NCI-H69 (cell line): ENCODE results near the gene SLC38A10.

ENCODE experiments used
- DNase-seq: peaks from one replicate; lab custom pipeline; 2025; lab: John Stamatoyannopoulos, UW

The SLC38A10 gene

GRCh38 chr17:81277946-81278693 is 17.0 kb downstream of the SLC38A10 start:
- DNase-seq, result no peak

GRCh38 chr17:81277421-81277820 is 17.7 kb downstream of the SLC38A10 start:
- no peak for DNase-seq

DNA sequence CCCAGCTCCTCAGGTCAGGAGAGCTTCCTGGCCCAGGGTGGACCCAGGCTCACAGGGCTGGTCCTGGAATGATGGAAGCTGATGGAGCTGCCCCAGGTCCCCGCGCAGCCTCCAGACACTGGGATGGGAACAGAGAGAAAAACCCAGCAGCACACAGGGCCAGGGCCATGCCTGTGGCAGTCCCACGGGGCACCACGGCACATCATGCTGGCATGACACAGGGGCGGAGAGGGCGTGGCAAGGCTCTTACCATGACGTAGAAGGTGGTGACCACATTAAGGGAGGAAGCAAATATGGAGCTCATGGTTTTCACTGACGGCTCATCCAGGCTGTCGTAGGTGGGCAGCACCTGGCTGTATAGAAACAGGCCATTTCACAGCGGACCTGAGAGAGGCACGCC is 18.3 kb downstream of the SLC38A10 start:
- no peak for DNase-seq

DNA sequence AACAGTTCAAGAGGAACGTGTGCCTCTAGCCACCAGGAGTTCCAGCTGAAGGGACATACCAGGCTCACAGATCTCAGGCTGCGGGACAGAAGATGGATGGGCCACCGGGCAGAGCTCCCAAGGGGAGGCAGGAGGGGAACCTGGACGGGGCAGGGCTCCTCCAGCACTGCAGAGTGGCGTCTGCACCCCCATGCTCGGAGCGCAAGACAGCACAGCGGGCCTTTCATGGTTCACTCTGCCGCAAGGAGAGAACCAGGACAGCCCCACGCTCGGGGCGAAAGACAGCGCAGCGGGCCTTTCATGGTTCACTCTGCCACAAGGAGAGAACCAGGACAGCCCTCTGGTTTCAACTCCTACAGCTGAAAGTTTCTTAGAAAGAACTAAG is 20.6 kb downstream of the SLC38A10 start:
- no peak for DNase-seq

DNA sequence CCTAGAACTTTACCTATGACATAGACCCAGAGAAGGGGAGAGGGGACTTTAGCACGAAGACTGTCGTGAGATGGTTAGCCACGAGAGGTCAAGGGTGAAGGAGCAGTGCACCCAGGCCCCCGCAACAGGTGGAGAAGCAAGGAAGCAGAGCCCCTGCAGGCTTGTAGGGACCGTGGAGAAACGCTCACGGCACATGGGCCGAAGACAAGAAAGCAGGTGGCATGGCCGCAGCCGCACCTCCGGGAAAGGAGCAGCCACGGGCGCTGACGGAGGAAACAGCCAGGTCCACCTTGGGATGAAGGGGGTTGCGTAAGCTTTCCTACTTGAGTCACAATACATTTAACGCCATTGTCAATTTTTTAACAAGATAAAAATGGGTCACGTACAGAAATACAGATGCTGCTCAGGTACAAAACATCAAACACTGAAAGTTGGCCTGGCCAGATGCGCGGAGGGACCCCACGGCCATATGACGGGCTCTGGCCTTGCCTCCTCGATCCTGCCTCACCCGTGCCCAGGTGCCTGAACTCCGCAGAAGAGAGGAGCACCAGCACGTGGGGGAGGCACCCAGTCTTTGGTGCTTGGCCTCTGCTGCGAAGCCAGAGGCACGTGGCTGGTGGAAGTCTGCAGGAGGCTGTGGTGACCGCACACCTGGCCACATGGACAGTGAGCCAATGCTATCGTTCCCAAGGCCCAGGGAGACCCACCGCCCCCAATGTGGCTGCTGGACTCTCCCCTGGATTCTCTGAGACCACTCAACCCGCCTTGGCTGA is 21.2 kb downstream of the SLC38A10 start:
- no peak for DNase-seq

DNA sequence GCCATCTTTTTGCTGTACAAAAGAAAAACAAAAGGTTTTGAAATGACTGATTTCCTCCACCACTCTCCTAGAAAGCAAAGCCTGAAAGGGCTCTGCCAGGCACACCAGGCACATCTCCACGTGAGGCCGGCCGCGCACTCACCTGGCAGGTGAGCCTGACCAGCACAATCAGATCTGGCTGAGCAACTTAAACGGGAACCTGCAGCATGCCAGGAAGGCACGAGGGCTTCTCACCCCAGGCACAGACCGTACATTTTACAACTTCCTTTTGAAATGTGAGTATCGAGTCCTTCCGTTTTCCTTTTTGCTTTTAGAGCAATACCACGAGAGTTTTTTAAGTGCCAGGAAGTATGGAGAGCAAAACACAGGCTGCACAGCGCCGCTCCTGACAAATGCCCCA is 22.5 kb downstream of the SLC38A10 start:
- DNase-seq, result no peak

DNA sequence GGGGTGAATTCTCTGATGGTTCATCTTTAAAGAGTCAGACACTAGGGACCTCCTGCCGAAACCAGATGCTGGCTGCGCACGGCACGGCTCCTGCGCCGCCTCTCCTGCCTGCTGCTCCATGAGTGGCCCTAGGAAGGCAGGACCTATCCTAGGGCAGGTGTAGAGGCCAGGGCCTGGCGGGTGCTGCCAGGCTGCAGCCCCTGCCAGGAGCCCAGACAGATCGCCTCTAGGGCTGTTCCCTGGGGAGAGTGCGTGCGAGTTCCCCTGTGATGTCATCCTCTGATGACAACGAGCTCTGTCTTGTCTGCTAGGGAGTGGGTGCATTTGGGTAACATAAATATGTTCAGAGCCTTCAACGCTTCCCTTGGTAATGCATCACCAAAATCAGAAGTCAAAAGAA is 23.9 kb downstream of the SLC38A10 start:
- no peak for DNase-seq

- DNase-seq, result no peak
Observed at GRCh38 chr17:81270279-81270678, 24.8 kb downstream of the SLC38A10 start.

DNA sequence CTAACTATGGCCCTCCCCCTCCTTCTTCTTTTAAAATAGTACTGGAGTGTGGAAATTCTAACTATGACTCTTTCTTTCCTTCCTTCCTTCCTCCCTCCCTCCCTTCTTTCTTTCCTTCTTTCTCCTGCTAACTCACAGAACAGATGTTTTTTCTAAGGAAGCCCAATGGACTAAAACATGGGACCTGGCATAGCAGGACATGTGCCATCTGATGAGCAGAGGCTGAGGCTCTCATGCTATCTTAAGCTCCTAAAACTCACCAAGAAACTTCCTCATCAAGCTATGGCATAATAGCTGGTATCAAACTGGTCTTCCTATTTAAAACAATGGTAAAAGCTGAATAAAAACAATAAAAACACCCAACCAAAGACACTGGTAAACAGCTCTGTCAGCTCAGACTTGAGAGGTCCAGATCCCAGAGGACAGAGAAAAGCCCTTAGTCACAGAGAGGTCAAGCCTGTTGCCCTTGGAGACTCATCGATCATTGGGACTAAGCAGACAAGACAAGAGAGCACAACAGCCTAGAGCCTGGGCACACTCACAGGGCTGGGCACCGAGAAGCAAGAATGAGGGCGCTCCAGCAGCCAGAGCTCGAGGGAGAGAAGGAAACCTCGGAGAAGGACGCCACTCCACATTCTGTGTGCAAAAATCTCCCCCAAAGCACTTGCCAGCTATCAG is 27.6 kb downstream of the SLC38A10 start:
- no peak for DNase-seq

DNA sequence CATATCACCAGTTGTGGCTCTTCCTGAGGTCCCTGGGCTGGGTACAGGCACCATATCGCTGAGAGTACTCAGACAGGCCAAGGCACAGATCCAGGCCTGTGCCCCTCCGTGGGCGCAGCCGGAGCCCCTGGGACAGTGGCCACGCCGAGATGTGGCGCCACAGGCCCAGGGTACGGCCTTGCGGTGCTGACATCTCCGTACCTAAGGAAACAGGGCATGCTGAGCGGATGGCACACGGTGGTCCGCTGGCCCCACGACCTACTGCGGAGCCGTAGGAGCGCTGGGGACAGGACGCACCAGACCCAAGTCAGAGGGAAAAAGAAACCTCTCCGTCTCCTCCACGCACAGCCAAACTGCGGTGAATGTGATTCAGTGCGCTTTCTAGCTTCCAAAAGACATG is 29.5 kb downstream of the SLC38A10 start:
- no peak for DNase-seq

DNA sequence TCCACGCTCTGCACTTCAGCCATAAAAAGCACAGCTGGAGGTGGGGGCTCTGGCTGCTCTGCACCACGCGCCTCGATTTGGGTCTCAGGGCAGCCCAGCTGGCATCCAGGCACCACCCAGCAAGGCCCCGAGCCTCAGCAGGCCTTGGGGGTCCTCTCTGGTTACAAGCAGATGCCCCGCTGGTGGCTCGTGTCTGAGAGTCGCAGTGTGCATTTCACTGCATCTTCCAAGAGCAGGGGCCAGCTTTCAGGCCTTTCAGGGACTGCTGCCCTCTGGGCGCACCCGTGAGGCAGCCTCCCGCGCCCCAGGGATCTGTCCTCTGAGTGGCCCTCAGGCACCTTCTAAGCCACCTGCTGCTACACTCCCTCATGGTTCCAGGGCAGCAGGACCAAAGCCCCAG is 30.5 kb downstream of the SLC38A10 start:
- no peak for DNase-seq

DNA sequence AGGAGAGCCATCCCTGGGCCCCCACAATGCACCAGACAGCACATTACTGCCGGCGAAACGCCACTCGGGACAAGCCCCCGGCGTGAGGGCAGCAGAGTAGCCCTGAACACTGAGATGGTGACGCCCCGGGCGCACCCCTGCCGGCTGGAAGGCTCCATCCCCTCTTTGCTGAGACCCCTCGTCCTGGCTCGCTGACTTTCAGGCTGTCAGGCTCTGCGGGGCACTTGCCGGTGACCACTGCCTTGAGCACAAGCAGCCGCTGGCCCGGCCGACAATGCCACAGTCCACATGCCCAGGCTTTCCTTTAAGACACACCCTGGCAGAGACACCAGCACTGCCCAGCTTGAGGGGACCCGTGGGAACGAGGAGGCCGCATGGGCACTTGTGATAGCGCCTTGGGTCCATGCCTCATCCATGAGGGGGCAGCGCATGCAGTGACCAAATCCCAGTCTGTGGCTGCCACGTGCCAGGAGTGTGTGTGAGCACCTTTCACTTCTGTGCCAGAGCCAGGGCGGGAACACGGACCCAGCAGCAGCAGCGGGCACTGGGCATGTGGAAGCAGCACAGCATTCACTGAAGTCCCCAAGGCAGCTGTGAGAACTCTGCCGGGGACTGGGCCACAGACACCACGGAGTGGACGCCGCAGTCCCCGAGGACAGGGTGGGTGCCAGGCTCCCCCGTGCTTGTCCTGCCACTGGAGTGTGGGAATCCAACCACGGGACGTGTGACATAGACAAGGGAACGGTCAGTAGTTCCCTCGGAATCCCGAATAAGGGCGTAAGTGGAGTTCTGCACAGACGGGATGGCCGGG is 31.5 kb downstream of the SLC38A10 start:
- no peak for DNase-seq

DNA sequence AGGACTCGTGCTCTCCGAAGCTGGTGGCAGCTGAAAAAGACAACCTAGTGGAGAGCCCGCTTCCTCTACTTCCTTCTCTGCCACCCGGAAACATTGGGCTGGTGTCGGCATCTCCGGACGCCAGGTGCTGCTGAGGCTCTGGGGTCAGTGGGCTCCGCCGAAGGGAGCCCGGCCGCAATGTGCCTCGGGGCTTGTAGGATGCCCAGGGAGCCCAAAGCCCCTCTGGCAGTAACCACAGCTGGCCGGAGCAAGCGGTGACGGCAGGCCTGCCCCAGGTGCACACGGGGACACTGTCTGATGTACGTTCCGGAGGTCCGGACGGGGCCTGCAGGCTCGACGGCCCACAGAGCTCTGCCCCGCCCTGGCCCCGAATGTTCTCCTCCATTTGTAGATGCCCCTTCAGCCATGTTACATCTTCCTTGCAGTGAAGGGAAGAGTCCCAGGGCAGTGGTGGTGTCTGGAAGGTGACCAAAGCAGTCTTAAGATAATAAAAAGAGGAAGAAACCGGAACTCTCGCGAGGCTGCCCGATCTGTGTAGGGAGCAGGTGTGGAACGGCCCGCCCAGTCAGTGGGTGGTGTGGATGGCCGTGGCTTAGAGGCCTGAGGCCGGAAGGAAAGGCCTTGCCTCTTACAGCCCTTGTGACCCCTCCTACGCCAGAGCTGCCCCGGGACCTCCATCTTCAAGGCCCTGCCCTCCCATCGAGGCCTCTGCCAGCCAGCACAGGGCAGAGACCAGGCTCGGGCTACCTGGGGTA is 33.3 kb downstream of the SLC38A10 start:
- no peak for DNase-seq

GRCh38 chr17:81261096-81261495 is 34.0 kb downstream of the SLC38A10 start:
- DNase-seq, result no peak

DNA sequence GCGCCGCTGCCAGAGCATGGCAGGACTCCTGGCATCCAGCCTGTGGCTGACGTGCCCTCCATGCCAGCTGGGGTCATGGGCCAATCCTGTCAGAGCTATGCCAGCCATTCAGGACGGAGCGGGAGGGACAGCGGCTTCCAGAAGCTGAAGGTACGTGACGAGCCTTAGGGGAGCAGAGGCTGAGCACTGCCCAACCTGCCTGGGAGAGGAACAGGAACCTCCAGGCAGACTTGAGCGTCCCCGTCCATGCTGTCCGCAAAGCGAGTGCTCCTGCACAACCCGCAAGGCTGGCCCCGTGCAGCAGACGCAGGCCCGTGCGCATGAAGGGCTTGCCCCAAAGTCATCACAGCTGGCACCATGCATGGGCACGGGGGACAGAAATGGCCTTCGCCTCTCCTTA is 34.5 kb downstream of the SLC38A10 start:
- no peak for DNase-seq

GRCh38 chr17:81260171-81260570 is 34.9 kb downstream of the SLC38A10 start:
- no peak for DNase-seq

GRCh38 chr17:81259058-81259605 is 36.0 kb downstream of the SLC38A10 start:
- no peak for DNase-seq

DNA sequence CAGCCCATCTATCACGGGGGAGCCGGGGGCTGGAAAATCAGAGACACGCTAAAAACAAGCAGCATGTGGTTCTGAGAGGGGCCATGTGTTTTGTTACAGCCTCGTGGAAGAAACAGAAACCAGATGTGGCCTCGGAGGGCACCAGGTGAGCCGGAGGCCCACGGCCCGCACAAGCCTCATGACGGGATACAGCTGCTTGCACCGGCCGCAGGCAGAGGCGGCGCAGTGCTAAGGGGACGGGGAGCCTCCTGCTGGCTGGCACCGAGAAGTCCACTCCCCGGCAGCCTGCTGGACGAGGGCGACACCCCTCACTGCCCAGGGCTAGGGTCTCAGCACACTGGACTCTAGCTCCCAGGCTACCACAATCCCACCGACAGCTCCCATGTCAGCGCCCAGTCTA is 36.8 kb downstream of the SLC38A10 start:
- DNase-seq, result no peak

DNA sequence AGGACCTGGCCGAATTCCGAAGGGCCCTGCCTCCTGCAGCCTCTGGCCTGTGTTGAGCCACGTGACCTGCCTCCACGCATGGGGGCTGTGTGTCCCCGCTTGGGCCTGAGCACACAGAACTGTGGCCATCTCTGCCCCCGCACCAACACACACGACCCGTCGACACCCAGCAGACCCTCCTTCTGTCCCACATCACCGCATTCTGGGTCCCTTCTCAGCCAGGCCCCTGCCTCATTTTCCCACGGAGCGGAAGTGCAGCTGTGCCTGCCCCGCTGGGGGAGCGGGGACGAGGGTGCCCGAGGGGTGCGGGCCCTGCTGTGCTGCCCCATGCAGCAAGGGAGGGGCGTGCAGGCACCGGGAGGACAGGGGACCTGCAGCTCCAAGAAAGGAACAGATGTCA is 37.6 kb downstream of the SLC38A10 start:
- DNase-seq, result no peak

DNA sequence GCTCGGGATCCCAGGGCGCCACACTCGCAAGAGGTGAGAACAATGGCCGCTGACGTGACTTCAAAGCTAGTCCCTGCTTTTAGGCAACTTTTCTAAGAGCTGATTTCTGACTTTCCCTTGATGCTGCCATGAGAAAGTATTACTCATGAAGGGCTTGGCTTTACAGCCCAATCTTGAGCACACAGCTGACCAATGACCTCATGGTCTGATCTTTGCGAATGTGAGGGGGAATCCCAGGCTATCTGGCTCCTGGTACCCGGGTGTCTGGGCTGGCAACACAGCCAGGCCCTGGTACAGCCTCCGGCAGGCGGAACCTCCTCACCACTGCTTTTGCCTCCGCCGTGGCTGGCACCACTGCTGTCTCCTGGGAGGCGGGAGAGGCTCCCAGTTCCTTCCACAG is 38.5 kb downstream of the SLC38A10 start:
- no peak for DNase-seq
